Measurements from ENCODE around the gene BBS2. TPM values are rescaled to one million over a fixed set of nuclear protein-coding genes. Genes with fewer than 3 reads are reported as not detected.

Gene BBS2
- total and polyA plus RNA-seq, 2 experiments from 2014 or later: 13.7 to 25.2 TPM

GRCh38 chr16:56438038-56438437 lies 81.8 kb downstream of the BBS2 start:
- Histone ChIP-seq H2AFZ (no peak overlapping the region), H3K27me3 (ENCODE audit: insufficient read depth) (no peaks in the 10 kb centered on the region), H3K4me3 (no peak overlapping the region), H3K4me1 (ENCODE audit: insufficient read depth) (no peaks in the 10 kb centered on the region), H3F3A (replicated peaks; ENCODE audit: low read depth) (no peaks in the 10 kb centered on the region), H3K79me2 (replicated peaks; ENCODE audit: insufficient read depth) (peaks cover 40% of the 10 kb centered on the region), H3K36me3 (ENCODE audit: insufficient read depth) (peaks cover 35% of the 10 kb centered on the region), H3K27ac (ENCODE audit: low read depth) (no peak overlapping the region), H3K9me2 (ENCODE audit: insufficient read depth) (no peaks in the 10 kb centered on the region), H4K20me1 (replicated peaks; ENCODE audit: insufficient read depth) (peaks cover 23% of the 10 kb centered on the region), H3K4me2 (no peak overlapping the region)
- no peak for TF ChIP-seq EZH2phosphoT487 (IDR thresholded peaks at IDR 0.05; ENCODE audit: unreplicated experiment)
- TF ChIP-seq POLR2AphosphoS5 (IDR thresholded peaks at IDR 0.05; ENCODE audit: low read depth): no peak
- TF ChIP-seq, protein P1, sequence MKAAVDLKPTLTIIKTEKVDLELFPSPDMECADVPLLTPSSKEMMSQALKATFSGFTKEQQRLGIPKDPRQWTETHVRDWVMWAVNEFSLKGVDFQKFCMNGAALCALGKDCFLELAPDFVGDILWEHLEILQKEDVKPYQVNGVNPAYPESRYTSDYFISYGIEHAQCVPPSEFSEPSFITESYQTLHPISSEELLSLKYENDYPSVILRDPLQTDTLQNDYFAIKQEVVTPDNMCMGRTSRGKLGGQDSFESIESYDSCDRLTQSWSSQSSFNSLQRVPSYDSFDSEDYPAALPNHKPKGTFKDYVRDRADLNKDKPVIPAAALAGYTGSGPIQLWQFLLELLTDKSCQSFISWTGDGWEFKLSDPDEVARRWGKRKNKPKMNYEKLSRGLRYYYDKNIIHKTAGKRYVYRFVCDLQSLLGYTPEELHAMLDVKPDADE (IDR thresholded peaks at IDR 0.05): no peak
- Mint-ChIP-seq H3K27me3 (ENCODE audit: insufficient read depth, low read depth, poor library complexity) (no peaks in the 10 kb centered on the region), H3K36me3 (ENCODE audit: low read depth) (peaks cover 71% of the 10 kb centered on the region), H3K27ac (no peak overlapping the region), H3K4me3 (no peak overlapping the region), H3K4me1 (no peaks in the 10 kb centered on the region), H3K9me3 (no peaks in the 10 kb centered on the region)
- DNase-seq (ENCODE audit: low spot score) (no peak), ATAC-seq (no peak)

GRCh38 chr16:56436258-56436657 lies 83.6 kb downstream of the BBS2 start:
- H3F3A ChIP-seq (replicated peaks; ENCODE audit: low read depth): no peaks in the 10 kb centered on the region
- H3K4me3 ChIP-seq: no peak overlapping the region
- H4K20me1 ChIP-seq (replicated peaks; ENCODE audit: insufficient read depth): peaks cover 20% of the 10 kb centered on the region
- ATAC-seq (no peak), DNase-seq (ENCODE audit: low spot score) (no peak)
- no peak overlapping the region for H3K4me2 ChIP-seq
- peaks cover 51% of the 10 kb centered on the region for H3K36me3 ChIP-seq (ENCODE audit: insufficient read depth)
- H3K4me1 Mint-ChIP-seq: no peaks in the 10 kb centered on the region
- H3K27ac Mint-ChIP-seq: no peak overlapping the region
- H3K9me3 Mint-ChIP-seq: no peaks in the 10 kb centered on the region
- no peaks in the 10 kb centered on the region for H3K27me3 Mint-ChIP-seq (ENCODE audit: insufficient read depth, low read depth, poor library complexity)
- H3K4me1 ChIP-seq (ENCODE audit: insufficient read depth): no peaks in the 10 kb centered on the region
- H3K79me2 ChIP-seq (replicated peaks; ENCODE audit: insufficient read depth): peaks cover 22% of the 10 kb centered on the region
- H2AFZ ChIP-seq: no peak overlapping the region
- peaks cover 66% of the 10 kb centered on the region for H3K36me3 Mint-ChIP-seq (ENCODE audit: low read depth)
- H3K27me3 ChIP-seq (ENCODE audit: insufficient read depth): no peaks in the 10 kb centered on the region
- no peak overlapping the region for H3K4me3 Mint-ChIP-seq
- no peaks in the 10 kb centered on the region for H3K9me2 ChIP-seq (ENCODE audit: insufficient read depth)
- no peak overlapping the region for H3K27ac ChIP-seq (ENCODE audit: low read depth)
- TF ChIP-seq, protein P1 (IDR thresholded peaks at IDR 0.05): no peak
- TF ChIP-seq EZH2phosphoT487 (IDR thresholded peaks at IDR 0.05; ENCODE audit: unreplicated experiment): no peak
- no peak for TF ChIP-seq POLR2AphosphoS5 (IDR thresholded peaks at IDR 0.05; ENCODE audit: low read depth)
- no peak for TF ChIP-seq CREB1 (CRISPR knock-in tag; IDR thresholded peaks at IDR 0.05; ENCODE audit: low read depth)
- TF ChIP-seq EZH2 (IDR thresholded peaks at IDR 0.05; ENCODE audit: low read depth, unreplicated experiment): no peak

Other genes starting within 250 kb of the BBS2 start
- gene AMFR, start 94.5 kb downstream of the BBS2 start, total RNA-seq (2014; rRNA removed; shearing (Covaris generic)): 41.1 and 52.9 TPM in 2 replicates
- 9.0 and 10.7 TPM in 2 replicates for gene AMFR, start 94.5 kb downstream of the BBS2 start, polyA plus RNA-seq (2016; fragmentation: Nextera tagmentation; extraction: Ambion mirVana)
- gene NUDT21, start 68.7 kb downstream of the BBS2 start, total RNA-seq (2014; rRNA removed; shearing (Covaris generic)): 132 and 151 TPM in 2 replicates
- 81.5 and 83.4 TPM in 2 replicates for gene NUDT21, start 68.7 kb downstream of the BBS2 start, polyA plus RNA-seq (2016; fragmentation: Nextera tagmentation; extraction: Ambion mirVana)
- gene OGFOD1, start 68.5 kb downstream of the BBS2 start, total RNA-seq (2014; rRNA removed; shearing (Covaris generic)): 60.0 and 76.3 TPM in 2 replicates
- gene OGFOD1, start 68.5 kb downstream of the BBS2 start, polyA plus RNA-seq (2016; fragmentation: Nextera tagmentation; extraction: Ambion mirVana): 63.9 and 74.5 TPM in 2 replicates
- not detected in 2 replicates for gene MT4, start 45.0 kb upstream of the BBS2 start, total RNA-seq (2014; rRNA removed; shearing (Covaris generic))
- not detected in 2 replicates for gene MT4, start 45.0 kb upstream of the BBS2 start, polyA plus RNA-seq (2016; fragmentation: Nextera tagmentation; extraction: Ambion mirVana)
- gene MT3, start 69.5 kb upstream of the BBS2 start, total RNA-seq (2014; rRNA removed; shearing (Covaris generic)): not detected in 2 replicates
- not detected in 2 replicates for gene MT3, start 69.5 kb upstream of the BBS2 start, polyA plus RNA-seq (2016; fragmentation: Nextera tagmentation; extraction: Ambion mirVana)
- gene MT2A, start 88.6 kb upstream of the BBS2 start, total RNA-seq (2014; rRNA removed; shearing (Covaris generic)): 8.9 and 13.9 TPM in 2 replicates
- gene MT2A, start 88.6 kb upstream of the BBS2 start, polyA plus RNA-seq (2016; fragmentation: Nextera tagmentation; extraction: Ambion mirVana): 243 and 267 TPM in 2 replicates
- 13.9 and 31.0 TPM in 2 replicates for gene MT1E, start 105.8 kb upstream of the BBS2 start, total RNA-seq (2014; rRNA removed; shearing (Covaris generic))
- gene MT1E, start 105.8 kb upstream of the BBS2 start, polyA plus RNA-seq (2016; fragmentation: Nextera tagmentation; extraction: Ambion mirVana): 121 and 133 TPM in 2 replicates
- gene MT1M, start 112.6 kb upstream of the BBS2 start, total RNA-seq (2014; rRNA removed; shearing (Covaris generic)): 1.1 TPM in 1 of 2 replicates, not detected in the other
- gene MT1M, start 112.6 kb upstream of the BBS2 start, polyA plus RNA-seq (2016; fragmentation: Nextera tagmentation; extraction: Ambion mirVana): 4.7 and 6.1 TPM in 2 replicates
- gene MT1A, start 118.6 kb upstream of the BBS2 start, total RNA-seq (2014; rRNA removed; shearing (Covaris generic)): not detected in 2 replicates
- 1.6 and 2.5 TPM in 2 replicates for gene MT1A, start 118.6 kb upstream of the BBS2 start, polyA plus RNA-seq (2016; fragmentation: Nextera tagmentation; extraction: Ambion mirVana)
- not detected in 2 replicates for gene MT1B, start 131.9 kb upstream of the BBS2 start, total RNA-seq (2014; rRNA removed; shearing (Covaris generic))
- gene MT1B, start 131.9 kb upstream of the BBS2 start, polyA plus RNA-seq (2016; fragmentation: Nextera tagmentation; extraction: Ambion mirVana): not detected in 2 replicates
- gene MT1F, start 137.9 kb upstream of the BBS2 start, total RNA-seq (2014; rRNA removed; shearing (Covaris generic)): 7.3 and 7.4 TPM in 2 replicates
- 107 and 118 TPM in 2 replicates for gene MT1F, start 137.9 kb upstream of the BBS2 start, polyA plus RNA-seq (2016; fragmentation: Nextera tagmentation; extraction: Ambion mirVana)
- gene MT1G, start 148.0 kb upstream of the BBS2 start, total RNA-seq (2014; rRNA removed; shearing (Covaris generic)): 176 and 184 TPM in 2 replicates
- 1,014 and 1,104 TPM in 2 replicates for gene MT1G, start 148.0 kb upstream of the BBS2 start, polyA plus RNA-seq (2016; fragmentation: Nextera tagmentation; extraction: Ambion mirVana)
- 52.3 and 54.5 TPM in 2 replicates for gene MT1H, start 149.8 kb upstream of the BBS2 start, total RNA-seq (2014; rRNA removed; shearing (Covaris generic))
- gene MT1H, start 149.8 kb upstream of the BBS2 start, polyA plus RNA-seq (2016; fragmentation: Nextera tagmentation; extraction: Ambion mirVana): 425 and 442 TPM in 2 replicates
- 187 and 293 TPM in 2 replicates for gene MT1X, start 162.4 kb upstream of the BBS2 start, total RNA-seq (2014; rRNA removed; shearing (Covaris generic))
- 942 and 1,099 TPM in 2 replicates for gene MT1X, start 162.4 kb upstream of the BBS2 start, polyA plus RNA-seq (2016; fragmentation: Nextera tagmentation; extraction: Ambion mirVana)
- 166 and 187 TPM in 2 replicates for gene NUP93, start 210.1 kb upstream of the BBS2 start, total RNA-seq (2014; rRNA removed; shearing (Covaris generic))
- 139 and 144 TPM in 2 replicates for gene NUP93, start 210.1 kb upstream of the BBS2 start, polyA plus RNA-seq (2016; fragmentation: Nextera tagmentation; extraction: Ambion mirVana)